Measurements from ENCODE around the gene RIPOR3.

The RIPOR3 gene

DNA sequence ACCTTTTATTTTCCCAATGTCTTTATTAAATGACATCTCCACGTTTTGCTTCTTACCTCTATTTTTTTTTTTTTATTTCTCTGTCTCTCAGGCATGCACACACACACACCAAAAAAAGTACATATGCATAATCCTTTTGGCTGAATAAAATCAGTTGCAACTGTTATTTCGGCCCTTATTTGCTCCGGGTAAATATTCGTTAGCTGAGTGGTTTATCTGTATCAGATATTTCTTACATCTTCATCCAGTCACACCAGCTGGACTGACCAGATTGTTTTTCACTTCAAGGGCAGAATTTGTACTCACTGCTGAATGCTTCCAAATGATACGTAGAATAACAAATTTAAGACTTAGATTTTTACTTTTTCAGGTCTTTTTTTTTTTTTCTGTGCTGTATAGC is 135.7 kb downstream of the RIPOR3 start:
- Histone ChIP-seq H3K27ac (no peak overlapping the region), H3K4me3 (no peak overlapping the region)
- TF ChIP-seq, protein P1, sequence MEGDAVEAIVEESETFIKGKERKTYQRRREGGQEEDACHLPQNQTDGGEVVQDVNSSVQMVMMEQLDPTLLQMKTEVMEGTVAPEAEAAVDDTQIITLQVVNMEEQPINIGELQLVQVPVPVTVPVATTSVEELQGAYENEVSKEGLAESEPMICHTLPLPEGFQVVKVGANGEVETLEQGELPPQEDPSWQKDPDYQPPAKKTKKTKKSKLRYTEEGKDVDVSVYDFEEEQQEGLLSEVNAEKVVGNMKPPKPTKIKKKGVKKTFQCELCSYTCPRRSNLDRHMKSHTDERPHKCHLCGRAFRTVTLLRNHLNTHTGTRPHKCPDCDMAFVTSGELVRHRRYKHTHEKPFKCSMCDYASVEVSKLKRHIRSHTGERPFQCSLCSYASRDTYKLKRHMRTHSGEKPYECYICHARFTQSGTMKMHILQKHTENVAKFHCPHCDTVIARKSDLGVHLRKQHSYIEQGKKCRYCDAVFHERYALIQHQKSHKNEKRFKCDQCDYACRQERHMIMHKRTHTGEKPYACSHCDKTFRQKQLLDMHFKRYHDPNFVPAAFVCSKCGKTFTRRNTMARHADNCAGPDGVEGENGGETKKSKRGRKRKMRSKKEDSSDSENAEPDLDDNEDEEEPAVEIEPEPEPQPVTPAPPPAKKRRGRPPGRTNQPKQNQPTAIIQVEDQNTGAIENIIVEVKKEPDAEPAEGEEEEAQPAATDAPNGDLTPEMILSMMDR (IDR thresholded peaks at IDR 0.05) = no peak
- no peak for DNase-seq (ENCODE audit: low spot score)

DNA sequence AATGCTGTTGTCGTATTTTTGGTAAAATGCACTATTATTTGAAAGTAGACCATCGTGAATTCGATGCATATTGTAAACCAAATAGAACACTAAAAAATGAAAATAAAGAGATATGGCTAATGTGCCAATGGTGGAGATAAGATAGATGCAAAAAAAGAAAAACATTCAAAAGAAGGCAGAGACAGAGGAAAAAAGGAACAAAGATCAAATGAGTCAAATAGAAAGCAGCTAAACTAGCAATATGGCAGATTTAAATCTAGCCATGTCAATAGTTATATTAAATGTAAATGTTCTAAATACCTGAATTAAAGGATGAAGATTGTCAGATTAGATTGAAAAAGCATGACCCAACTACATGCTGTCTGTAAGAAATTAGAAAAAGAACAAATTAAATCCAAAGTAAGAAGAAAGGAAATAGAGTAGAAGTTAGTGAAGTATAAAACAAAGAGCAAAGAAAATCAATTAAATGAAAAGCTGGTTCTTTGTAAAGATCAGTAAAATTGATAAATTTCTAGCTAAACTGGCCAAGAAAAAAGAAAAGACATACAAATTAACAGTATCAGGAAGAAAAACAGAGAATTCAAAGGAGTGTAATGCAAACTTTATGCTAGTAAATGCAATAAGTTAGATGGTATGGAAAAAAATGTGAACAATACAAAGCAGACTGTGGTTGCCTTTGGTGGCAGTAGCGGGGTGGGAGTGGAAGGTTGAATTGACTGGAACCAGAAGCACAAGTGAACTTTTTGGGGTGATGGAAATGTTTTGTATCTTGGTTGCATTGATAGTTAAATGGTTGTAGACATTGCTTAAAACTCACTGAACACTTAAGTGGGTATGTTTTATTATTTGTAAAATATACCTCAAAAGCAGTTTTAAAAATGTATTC is 136.4 kb downstream of the RIPOR3 start:
- H3K27ac ChIP-seq = no peak overlapping the region
- DNase-seq (ENCODE audit: low spot score) = no peak
- no peak overlapping the region for H3K4me3 ChIP-seq
- TF ChIP-seq, protein P1 (IDR thresholded peaks at IDR 0.05) = no peak

DNA sequence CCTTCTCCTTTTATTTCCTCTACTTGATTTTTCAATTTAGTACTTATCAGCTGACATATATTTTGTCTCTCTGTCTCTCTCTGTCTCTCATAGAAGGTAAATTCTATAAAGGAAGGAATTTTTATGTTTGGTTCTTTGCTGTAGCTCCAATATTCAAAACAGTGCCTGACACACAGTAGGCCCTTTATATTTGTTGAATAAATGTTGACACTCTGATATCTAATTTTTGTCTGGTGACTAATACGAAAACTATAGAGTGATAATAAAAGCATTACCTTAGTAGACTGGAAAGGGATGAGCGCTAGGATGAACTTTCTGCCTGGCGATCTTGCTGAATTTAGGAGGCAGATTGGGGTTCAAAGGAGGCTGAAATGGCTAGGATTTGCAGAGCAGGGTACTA is 138.4 kb downstream of the RIPOR3 start:
- TF ChIP-seq, protein P1 (IDR thresholded peaks at IDR 0.05) = no peak
- no peak for DNase-seq (ENCODE audit: low spot score)
- H3K27ac ChIP-seq = no peak overlapping the region
- H3K4me3 ChIP-seq = no peak overlapping the region

DNA sequence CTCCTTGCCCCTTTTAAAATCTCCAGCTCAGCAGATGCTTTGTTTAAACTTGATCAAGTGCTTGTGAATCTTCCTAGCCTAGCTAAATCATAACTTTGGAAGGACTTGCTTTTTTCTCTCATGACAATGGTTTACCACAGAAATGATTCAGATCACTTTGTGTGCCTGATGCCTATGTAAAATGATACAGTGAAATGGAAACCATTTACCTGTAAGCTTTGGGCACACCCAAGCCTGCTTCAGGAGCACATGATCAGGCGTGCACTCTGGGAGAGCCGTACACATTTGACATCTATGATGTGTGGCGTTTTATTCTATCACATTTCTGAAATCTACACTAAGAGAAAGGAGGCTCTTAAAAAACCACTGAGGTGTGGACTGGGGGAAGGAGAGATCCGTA is 140.1 kb downstream of the RIPOR3 start:
- TF ChIP-seq, protein P1 (IDR thresholded peaks at IDR 0.05) = no peak
- no peak overlapping the region for H3K27ac ChIP-seq
- no peak overlapping the region for H3K4me3 ChIP-seq
- DNase-seq (ENCODE audit: low spot score) = no peak

DNA sequence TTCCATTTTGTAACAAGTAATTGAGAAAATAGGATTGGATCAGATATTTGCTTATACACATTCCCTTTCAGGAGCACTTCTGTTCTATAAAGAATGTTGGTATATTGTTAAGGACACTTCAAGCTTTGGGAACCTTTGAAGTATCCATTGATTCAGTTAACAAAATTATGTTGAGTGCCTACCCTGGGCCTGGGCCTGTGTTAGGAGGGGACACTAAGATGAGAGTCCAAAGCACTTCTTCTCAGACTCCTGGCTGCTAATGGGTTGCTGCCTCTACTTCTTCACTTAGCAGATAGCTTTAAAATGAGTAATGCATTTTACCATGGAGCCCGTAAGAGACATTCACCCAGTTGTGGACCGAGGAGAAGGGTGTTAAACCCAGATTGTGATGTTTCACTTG is 140.8 kb downstream of the RIPOR3 start:
- no peak overlapping the region for H3K27ac ChIP-seq
- no peak for DNase-seq (ENCODE audit: low spot score)
- no peak overlapping the region for H3K4me3 ChIP-seq
- TF ChIP-seq, protein P1 (IDR thresholded peaks at IDR 0.05) = no peak

DNA sequence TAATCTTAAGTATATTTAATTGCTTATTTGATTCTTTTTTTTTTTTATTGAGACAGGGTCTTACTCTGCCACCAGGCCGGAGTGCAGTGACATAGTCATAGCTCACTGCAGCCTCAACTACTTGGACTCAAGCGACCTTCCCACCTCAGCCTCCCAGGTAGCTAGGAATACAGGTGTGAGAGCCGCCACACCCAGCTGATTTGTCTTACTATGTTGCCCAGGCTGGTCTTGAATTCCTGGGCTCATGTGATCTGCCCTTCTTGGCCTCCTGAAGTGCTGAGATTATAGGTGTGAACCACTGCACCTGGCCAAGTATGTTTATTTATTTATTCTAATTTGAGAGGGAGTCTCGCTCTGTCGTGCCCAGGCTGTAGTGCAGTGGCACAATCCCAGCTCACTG is 142.9 kb downstream of the RIPOR3 start:
- Histone ChIP-seq H3K27ac (no peak overlapping the region), H3K4me3 (no peak overlapping the region)
- DNase-seq (ENCODE audit: low spot score) = no peak
- TF ChIP-seq, protein P1 (IDR thresholded peaks at IDR 0.05) = no peak

DNA sequence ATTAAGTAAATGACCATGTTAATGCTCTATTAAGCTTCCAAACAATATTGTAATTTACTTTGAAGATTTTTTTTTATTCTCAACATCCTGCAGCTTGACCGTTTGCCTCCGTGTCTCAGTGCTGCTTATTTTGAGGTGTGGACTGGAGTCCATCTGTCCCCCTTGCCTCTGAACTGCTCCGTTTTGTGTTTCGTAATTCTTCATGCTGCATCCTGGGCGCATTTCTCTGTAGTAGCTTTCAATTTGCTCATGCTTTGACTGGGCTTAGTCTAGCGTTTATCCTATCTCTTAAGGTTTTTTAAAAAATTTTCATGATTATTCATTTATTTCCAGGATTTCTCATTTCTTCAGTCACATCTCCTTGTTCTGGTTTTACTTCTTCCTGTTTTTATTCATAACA is 143.4 kb downstream of the RIPOR3 start:
- no peak for DNase-seq (ENCODE audit: low spot score)
- TF ChIP-seq, protein P1 (IDR thresholded peaks at IDR 0.05) = no peak
- Histone ChIP-seq H3K4me3 (no peak overlapping the region), H3K27ac (no peak overlapping the region)

All from coronary artery (tissue), 2 donors.